GM18502 (cell line): ENCODE results near the gene SFT2D3.

Source experiments
- ATAC-seq: cut with Tn5 transposase; IDR thresholded peaks from one replicate; pipeline ENCODE4 v1.9.1; 2021; ENCODE audit warnings: mild to moderate bottlenecking; ENCODE audit not compliant: unreplicated experiment, poor library complexity

SFT2D3 gene

GRCh38 chr2:127664065-127664894 is 37.0 kb upstream of the SFT2D3 start:
- ATAC-seq, result no peak

- ATAC-seq, result no peak
These were observed 36.4 kb upstream of the SFT2D3 start for GRCh38 chr2:127664895-127665225.

GRCh38 chr2:127665267-127665893 is 35.9 kb upstream of the SFT2D3 start:
- no peak for ATAC-seq

GRCh38 chr2:127669056-127669455 is 32.2 kb upstream of the SFT2D3 start:
- ATAC-seq, result no peak

- ATAC-seq, result no peak
These were observed 31.0 kb upstream of the SFT2D3 start for GRCh38 chr2:127670055-127670956.

GRCh38 chr2:127670957-127671290 is 30.4 kb upstream of the SFT2D3 start:
- no peak for ATAC-seq

GRCh38 chr2:127671557-127672302 is 29.6 kb upstream of the SFT2D3 start:
- no peak for ATAC-seq

- ATAC-seq, result no peak
These were observed 28.7 kb upstream of the SFT2D3 start for GRCh38 chr2:127672341-127673224.

GRCh38 chr2:127673291-127674069 is 27.8 kb upstream of the SFT2D3 start:
- no peak for ATAC-seq

GRCh38 chr2:127674241-127675209 is 26.8 kb upstream of the SFT2D3 start:
- ATAC-seq, result no peak

GRCh38 chr2:127675331-127676261 is 25.7 kb upstream of the SFT2D3 start, which contains the start of gene LIMS2:
Gene LIMS2 (minus strand): TSS chr2:127675530. CDS start chr2:127675024, 506 bp downstream.
- no peak for ATAC-seq

- ATAC-seq, result no peak
These were observed 24.4 kb upstream of the SFT2D3 start for GRCh38 chr2:127676906-127677305.

- no peak for ATAC-seq
These were observed 22.8 kb upstream of the SFT2D3 start for GRCh38 chr2:127678531-127678930.

- no peak for ATAC-seq
These were observed 22.3 kb upstream of the SFT2D3 start for GRCh38 chr2:127678991-127679390.

- no peak for ATAC-seq
These were observed 21.5 kb upstream of the SFT2D3 start for GRCh38 chr2:127679680-127680361.
